Smooth muscle cell of trachea (primary cell): ENCODE data around the gene EPB41L4B. TPM values are rescaled to one million over a fixed set of nuclear protein-coding genes. Genes with fewer than 3 reads are reported as not detected.

Source experiments
- total RNA-seq: library from RNA; depleted of rRNA; stranded (reverse); fragments of >200 nt; gene quantifications from 2 replicates; pipeline ENCODE4 v1.2.1, GENCODE V29; 2014

The EPB41L4B gene
- 0.15 and 0.66 TPM in 2 replicates for total RNA-seq

GRCh38 chr9:109320742-109321448 is at the start of gene EPB41L4B:
TSS of gene EPB41L4B (minus strand) at chr9:109321059. CDS start at chr9:109320446, 613 bp downstream.

GRCh38 chr9:109166771-109167601 is 153.9 kb downstream of the EPB41L4B start, which contains the start of gene FRRS1L:
TSS of gene FRRS1L (minus strand) at chr9:109167249. CDS start at chr9:109167138, 111 bp downstream.

Other genes with a start within 250 kb of the EPB41L4B start
- 47.6 and 52.8 TPM in 2 replicates for gene TMEM245, start 201.1 kb downstream of the EPB41L4B start, total RNA-seq
- gene FRRS1L, start 153.8 kb downstream of the EPB41L4B start, total RNA-seq = under 0.01 and 0.50 TPM in 2 replicates
- gene PTPN3, start 177.2 kb upstream of the EPB41L4B start, total RNA-seq = under 0.01 and 0.17 TPM in 2 replicates